HEK293 (cell line): ENCODE data around the gene UCK2.

Source experiments
- ATF2 ChIP-seq: fragments of 450-650 bp; formaldehyde crosslinking; IDR thresholded peaks from 2 replicates; pipeline ENCODE4 v1.5.1; 2016; ENCODE audit warnings: missing biosample characterization, missing genetic modification characterization, low read depth
- GLI2 ChIP-seq: fragments of 450-650 bp; formaldehyde crosslinking; IDR thresholded peaks from 2 replicates; pipeline ENCODE4; 2017; ENCODE audit warnings: missing biosample characterization, missing genetic modification characterization, low read depth, borderline replicate concordance
- KLF9 ChIP-seq: fragments of 450-650 bp; formaldehyde crosslinking; IDR thresholded peaks from 2 replicates; pipeline ENCODE4 v1.5.1; 2016; ENCODE audit warnings: missing biosample characterization, missing genetic modification characterization, low read depth
- MYNN ChIP-seq: fragments of 450-650 bp; formaldehyde crosslinking; IDR thresholded peaks from 2 replicates; pipeline ENCODE4 v1.5.1; 2016; ENCODE audit warnings: missing biosample characterization, missing genetic modification characterization, borderline replicate concordance
- ZBTB21 ChIP-seq: fragments of 450-650 bp; formaldehyde crosslinking; IDR thresholded peaks from 2 replicates; pipeline ENCODE4 v1.5.1; 2017; ENCODE audit warnings: missing biosample characterization, missing genetic modification characterization
- ZNF112 ChIP-seq: fragments of 450-650 bp; formaldehyde crosslinking; IDR thresholded peaks from 2 replicates; pipeline ENCODE4 v1.5.0; 2017; ENCODE audit warnings: missing biosample characterization, missing genetic modification characterization
- ZNF121 ChIP-seq: fragments of 450-650 bp; formaldehyde crosslinking; IDR thresholded peaks from 2 replicates; pipeline ENCODE4 v1.5.1; 2016; ENCODE audit warnings: missing biosample characterization, missing genetic modification characterization
- ZNF18 ChIP-seq: fragments of 450-650 bp; formaldehyde crosslinking; IDR thresholded peaks from 2 replicates; pipeline ENCODE4 v1.5.1; 2016; ENCODE audit warnings: missing biosample characterization, missing genetic modification characterization
- ZNF335 ChIP-seq: fragments of 450-650 bp; formaldehyde crosslinking; conservative IDR thresholded peaks from 2 replicates; pipeline ENCODE4 v1.5.1; 2016; ENCODE audit warnings: missing biosample characterization, missing genetic modification characterization
- ZNF416 ChIP-seq: fragments of 450-650 bp; formaldehyde crosslinking; IDR thresholded peaks from 2 replicates; pipeline ENCODE4 v1.5.1; 2016; ENCODE audit warnings: missing biosample characterization, missing genetic modification characterization
- ZNF701 ChIP-seq: fragments of 450-650 bp; formaldehyde crosslinking; IDR thresholded peaks from 2 replicates; pipeline ENCODE4 v1.5.1; 2016; ENCODE audit warnings: missing biosample characterization, missing genetic modification characterization
- ZNF785 ChIP-seq: fragments of 450-650 bp; formaldehyde crosslinking; IDR thresholded peaks from 2 replicates; pipeline ENCODE4 v1.5.1; 2016; ENCODE audit warnings: missing biosample characterization, missing genetic modification characterization
- TF ChIP-seq, protein P1 (sequence below): fragments of 450-650 bp; formaldehyde crosslinking; IDR thresholded peaks from 2 replicates; pipeline ENCODE4 v1.5.1; 2016; ENCODE audit warnings: missing biosample characterization, missing genetic modification characterization
- TF ChIP-seq, protein P2 (sequence below): fragments of 450-650 bp; formaldehyde crosslinking; IDR thresholded peaks from 2 replicates; pipeline ENCODE4 v1.5.1; 2016; ENCODE audit warnings: missing biosample characterization, missing genetic modification characterization

GRCh38 chr1:165895451-165895871 is 68.0 kb downstream of the UCK2 start:
- TF ChIP-seq, protein P1, sequence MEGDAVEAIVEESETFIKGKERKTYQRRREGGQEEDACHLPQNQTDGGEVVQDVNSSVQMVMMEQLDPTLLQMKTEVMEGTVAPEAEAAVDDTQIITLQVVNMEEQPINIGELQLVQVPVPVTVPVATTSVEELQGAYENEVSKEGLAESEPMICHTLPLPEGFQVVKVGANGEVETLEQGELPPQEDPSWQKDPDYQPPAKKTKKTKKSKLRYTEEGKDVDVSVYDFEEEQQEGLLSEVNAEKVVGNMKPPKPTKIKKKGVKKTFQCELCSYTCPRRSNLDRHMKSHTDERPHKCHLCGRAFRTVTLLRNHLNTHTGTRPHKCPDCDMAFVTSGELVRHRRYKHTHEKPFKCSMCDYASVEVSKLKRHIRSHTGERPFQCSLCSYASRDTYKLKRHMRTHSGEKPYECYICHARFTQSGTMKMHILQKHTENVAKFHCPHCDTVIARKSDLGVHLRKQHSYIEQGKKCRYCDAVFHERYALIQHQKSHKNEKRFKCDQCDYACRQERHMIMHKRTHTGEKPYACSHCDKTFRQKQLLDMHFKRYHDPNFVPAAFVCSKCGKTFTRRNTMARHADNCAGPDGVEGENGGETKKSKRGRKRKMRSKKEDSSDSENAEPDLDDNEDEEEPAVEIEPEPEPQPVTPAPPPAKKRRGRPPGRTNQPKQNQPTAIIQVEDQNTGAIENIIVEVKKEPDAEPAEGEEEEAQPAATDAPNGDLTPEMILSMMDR (tag by site-specific recombination): no peak
- TF ChIP-seq, protein P2, sequence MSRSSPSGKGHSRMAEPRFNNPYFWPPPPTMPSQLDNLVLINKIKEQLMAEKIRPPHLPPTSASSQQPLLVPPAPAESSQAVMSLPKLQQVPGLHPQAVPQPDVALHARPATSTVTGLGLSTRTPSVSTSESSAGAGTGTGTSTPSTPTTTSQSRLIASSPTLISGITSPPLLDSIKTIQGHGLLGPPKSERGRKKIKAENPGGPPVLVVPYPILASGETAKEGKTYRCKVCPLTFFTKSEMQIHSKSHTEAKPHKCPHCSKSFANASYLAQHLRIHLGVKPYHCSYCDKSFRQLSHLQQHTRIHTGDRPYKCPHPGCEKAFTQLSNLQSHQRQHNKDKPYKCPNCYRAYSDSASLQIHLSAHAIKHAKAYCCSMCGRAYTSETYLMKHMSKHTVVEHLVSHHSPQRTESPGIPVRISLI (tag by site-specific recombination): no peak
- TF ChIP-seq ZBTB21 (tag by site-specific recombination) (no peak), ZNF112 (tag by site-specific recombination) (no peak), ZNF121 (tag by site-specific recombination) (no peak), ZNF701 (no peak), ATF2 (tag by site-specific recombination) (no peak), KLF9 (no peak), ZNF416 (no peak), ZNF335 (tag by site-specific recombination) (no peak), GLI2 (tag by site-specific recombination) (no peak), MYNN (no peak), ZNF785 (tag by site-specific recombination) (no peak), ZNF18 (tag by site-specific recombination) (no peak)
